HepG2 (cell line): Measurements from ENCODE around the gene ZFR2. TPM values are rescaled to one million over a fixed set of nuclear protein-coding genes. Genes with fewer than 3 reads are reported as not detected.

Experiments
- ATAC-seq: fragments of 200-7000 bp; cut with Tn5 transposase; 3 replicates; pipeline ENCODE4 v1.9.1; 2020; ENCODE audit warnings: mild to moderate bottlenecking, moderate library complexity
- BruUV-seq: library from RNA; stranded (reverse); fragments of 400-500 nt; replicated peaks from 2 replicates; lab custom pipeline; 2021; lab: Mats Ljungman, UMichigan
- CTCF ChIA-PET: fragments of 300-600 bp; formaldehyde crosslinking; extraction: SDS; loops from one replicate; lab custom pipeline; 2021; ENCODE audit warnings: low total read pairs, inconsistent platforms, low intra/inter-chr PET ratio; lab: Yijun Ruan, JAX
- POLR2A ChIA-PET: fragments of 350-600 bp; sonication (Branson Sonifier 250); formaldehyde crosslinking; loops from one replicate; lab custom pipeline; 2020; ENCODE audit warnings: antibody characterized with exemption, inconsistent platforms; lab: Yijun Ruan, JAX
- DNase-seq: peaks from one replicate; pipeline ENCODE4 v3.0.0-alpha.2; 2015; ENCODE audit warnings: low spot score
- FAIRE-seq: peaks from 3 replicates; lab custom pipeline; 2011; peaks lifted over from hg19 to GRCh38; lab: Jason Lieb, UNC
- H2AFZ ChIP-seq: one replicate; pipeline ENCODE4 v1.6.1; 2011; ENCODE audit warnings: low read length, inconsistent platforms
- H3K27ac ChIP-seq: fragments of 300-600 bp; 3 replicates; pipeline ENCODE4 v1.8.0; 2011; ENCODE audit warnings: mixed run types, mild to moderate bottlenecking, mixed read lengths, low read length, inconsistent platforms; ENCODE audit not compliant: insufficient read depth; ENCODE audit errors: extremely low read length
- H3K27me3 ChIP-seq, 2 experiments: fragments of 200-600 bp in 1 of 2; 2 replicates in 1 of 2; 3 replicates in 1 of 2; pipeline versions ENCODE4 v1.6.0 to v1.8.0; 2011; ENCODE audit warnings: low read length in 2 of 2, mild to moderate bottlenecking in 2 of 2, moderate library complexity in 2 of 2, inconsistent platforms in 1 of 2; ENCODE audit not compliant: insufficient read depth in 2 of 2, control insufficient read depth in 1 of 2
- H3K36me3 ChIP-seq, 2 experiments: fragments of 200-600 bp in 1 of 2; replicated peaks in 1 of 2; 2 replicates in 1 of 2; 3 replicates in 1 of 2; pipeline versions ENCODE4 v1.5.1 to v1.8.0; 2011; ENCODE audit warnings: low read length in 2 of 2, inconsistent platforms in 1 of 2; ENCODE audit not compliant: insufficient read depth in 2 of 2, control insufficient read depth in 1 of 2
- H3K4me1 ChIP-seq: 2 replicates; pipeline ENCODE4 v1.5.1; 2012; ENCODE audit warnings: low read length, inconsistent platforms; ENCODE audit not compliant: insufficient read depth
- H3K4me2 ChIP-seq: 2 replicates; pipeline ENCODE4 v1.6.0; 2011; ENCODE audit warnings: low read depth, low read length, inconsistent platforms
- H3K4me3 ChIP-seq, 3 experiments: fragments of 200-600 bp in 1 of 3; sonication (generic), shearing (Covaris generic) in 1 of 3; replicated peaks in 1 of 3; 2 replicates each; pipeline ENCODE4 v1.5.1; 2011 to 2016; ENCODE audit warnings: low read length in 3 of 3, inconsistent platforms in 2 of 3, low read depth in 2 of 3, mild to moderate bottlenecking in 2 of 3, control low read depth in 1 of 3, mixed read lengths in 1 of 3; ENCODE audit not compliant: insufficient read depth in 1 of 3
- H3K79me2 ChIP-seq: one replicate; pipeline ENCODE4 v1.6.1; 2011; ENCODE audit warnings: low read length, inconsistent platforms; ENCODE audit not compliant: insufficient read depth
- H3K9ac ChIP-seq: 2 replicates; pipeline ENCODE4 v1.6.0; 2011; ENCODE audit warnings: mild to moderate bottlenecking, low read depth, low read length, inconsistent platforms; ENCODE audit not compliant: insufficient read depth
- H3K9me3 ChIP-seq: 2 replicates; pipeline ENCODE4 v1.5.1; 2012; ENCODE audit warnings: mild to moderate bottlenecking, low read length
- H4K20me1 ChIP-seq: 2 replicates; pipeline ENCODE4 v1.6.0; 2011; ENCODE audit warnings: inconsistent platforms, mild to moderate bottlenecking, low read length, moderate library complexity; ENCODE audit not compliant: insufficient read depth
- BHLHE40 ChIP-seq: IDR thresholded peaks from 2 replicates; pipeline ENCODE4 v1.6.1; 2011; ENCODE audit warnings: low read length, improper control_type of control experiment
- GPN1 ChIP-seq: sonication (generic); formaldehyde crosslinking; IDR thresholded peaks from 2 replicates; pipeline ENCODE4 v1.5.1; 2020; ENCODE audit warnings: missing genetic modification reagents, borderline replicate concordance
- HES4 ChIP-seq: sonication (generic); formaldehyde crosslinking; IDR thresholded peaks from 2 replicates; pipeline ENCODE4 v1.9.0; 2021; ENCODE audit warnings: mild to moderate bottlenecking, missing genetic modification reagents, borderline replicate concordance
- HNRNPUL1 ChIP-seq: fragments of 200-400 bp; formaldehyde crosslinking; IDR thresholded peaks from 2 replicates; pipeline ENCODE4 v1.6.1; 2017; ENCODE audit warnings: low read depth, mild to moderate bottlenecking, low read length, moderate library complexity
- HOXA3 ChIP-seq: sonication (generic); formaldehyde crosslinking; IDR thresholded peaks from 2 replicates; pipeline ENCODE4 v1.5.0; 2020; ENCODE audit warnings: missing genetic modification reagents
- KAT7 ChIP-seq: IDR thresholded peaks from 2 replicates; pipeline ENCODE4 v1.6.1; 2018; ENCODE audit warnings: borderline replicate concordance, missing compliant biosample characterization
- MEF2D ChIP-seq: sonication (generic); formaldehyde crosslinking; IDR thresholded peaks from 2 replicates; pipeline ENCODE4 v1.5.1; 2020; ENCODE audit warnings: mild to moderate bottlenecking, missing genetic modification reagents
- REL ChIP-seq: sonication (generic); formaldehyde crosslinking; conservative IDR thresholded peaks from 2 replicates; pipeline ENCODE4 v1.8.0; 2022; ENCODE audit warnings: mild to moderate bottlenecking, missing genetic modification reagents, moderate library complexity
- SP4 ChIP-seq: sonication (generic); formaldehyde crosslinking; IDR thresholded peaks from 2 replicates; pipeline ENCODE4 v1.8.1; 2023; ENCODE audit warnings: mild to moderate bottlenecking, missing genetic modification reagents
- SSRP1 ChIP-seq: IDR thresholded peaks from 2 replicates; pipeline ENCODE4 v1.6.1; 2016; ENCODE audit warnings: control low read depth
- STAG1 ChIP-seq: sonication (generic); formaldehyde crosslinking; IDR thresholded peaks from 2 replicates; pipeline ENCODE4 v1.4.0; 2020; ENCODE audit warnings: missing genetic modification reagents
- XRCC5 ChIP-seq: fragments of 200-400 bp; formaldehyde crosslinking; optimal IDR thresholded peaks from 2 replicates; pipeline ENCODE3; 2017; ENCODE audit warnings: mild to moderate bottlenecking, low read length
- ZFX ChIP-seq: sonication (generic); formaldehyde crosslinking; IDR thresholded peaks from 2 replicates; pipeline ENCODE4 v1.4.0; 2020; ENCODE audit warnings: mild to moderate bottlenecking, low read depth, missing genetic modification reagents, moderate library complexity
- ZKSCAN8 ChIP-seq: IDR thresholded peaks from 2 replicates; pipeline ENCODE4 v1.6.1; 2016; ENCODE audit warnings: borderline replicate concordance, missing genetic modification reagents, missing compliant biosample characterization
- ZNF331 ChIP-seq: sonication (generic); formaldehyde crosslinking; IDR thresholded peaks from 2 replicates; pipeline ENCODE4 v1.4.0; 2020; ENCODE audit warnings: missing genetic modification reagents
- ZNF747 ChIP-seq: sonication (generic); formaldehyde crosslinking; IDR thresholded peaks from 2 replicates; pipeline ENCODE4 v1.8.1; 2023; ENCODE audit warnings: missing genetic modification reagents, mild to moderate bottlenecking, borderline replicate concordance
- WGBS: methylation state at CpG from one replicate; pipeline ENCODE4 v1.1.6; 2017; ENCODE audit warnings: low lambda C conversion rate; 5-methylcytosine and 5-hydroxymethylcytosine counted together
- in situ Hi-C: cut with HindIII; loops from 2 replicates; pipeline ENCODE4 v1.10.0; 2017; ENCODE audit warnings: low pct_unique_long_range_greater_than_20kb; ENCODE audit not compliant: extremely low pct_ligation_motif_present
- intact Hi-C: fragments of 100-400 bp; cut with micrococcal nuclease; formaldehyde crosslinking; loops from one replicate; pipeline ENCODE4 v1.10.0; 2022; ENCODE audit not compliant: unreplicated experiment
- polyA plus RNA-seq, 8 experiments: library from polyadenylated mRNA; depleted of rRNA in 3 of 8; stranded (reverse) in 7 of 8; unstranded in 1 of 8; fragments of >200 nt; fragmentation: Illumina TruSeq in 4 of 8; extraction: Trizol in 4 of 8; gene quantifications; 2 replicates each; pipeline versions ENCODE4 v1.2.1 to v1.2.3, GENCODE V29; 2011 to 2016; ENCODE audit warnings: low read depth in 4 of 8, missing spikeins in 1 of 8, mixed read lengths in 1 of 8; ENCODE audit not compliant: insufficient read depth in 1 of 8
- total RNA-seq, 5 experiments: library from RNA; depleted of rRNA; stranded (reverse); fragments of >200 nt; fragmentation: Illumina TruSeq; extraction: Trizol; gene quantifications; 2 replicates each; pipeline ENCODE4 v1.2.3, GENCODE V29; 2016; ENCODE audit warnings: low read depth in 1 of 5
- TF ChIP-seq, protein P1 (sequence below): sonication (generic); formaldehyde crosslinking; IDR thresholded peaks from 2 replicates; pipeline ENCODE4 v1.5.1; 2020; ENCODE audit warnings: mild to moderate bottlenecking, missing genetic modification reagents, moderate library complexity

The ZFR2 gene
- total and polyA plus RNA-seq, 2 of the 13 experiments (the other 11 are each of a cell fraction or from before 2014, with no cell fraction given) = 0.37 to 0.69 TPM

DNA sequence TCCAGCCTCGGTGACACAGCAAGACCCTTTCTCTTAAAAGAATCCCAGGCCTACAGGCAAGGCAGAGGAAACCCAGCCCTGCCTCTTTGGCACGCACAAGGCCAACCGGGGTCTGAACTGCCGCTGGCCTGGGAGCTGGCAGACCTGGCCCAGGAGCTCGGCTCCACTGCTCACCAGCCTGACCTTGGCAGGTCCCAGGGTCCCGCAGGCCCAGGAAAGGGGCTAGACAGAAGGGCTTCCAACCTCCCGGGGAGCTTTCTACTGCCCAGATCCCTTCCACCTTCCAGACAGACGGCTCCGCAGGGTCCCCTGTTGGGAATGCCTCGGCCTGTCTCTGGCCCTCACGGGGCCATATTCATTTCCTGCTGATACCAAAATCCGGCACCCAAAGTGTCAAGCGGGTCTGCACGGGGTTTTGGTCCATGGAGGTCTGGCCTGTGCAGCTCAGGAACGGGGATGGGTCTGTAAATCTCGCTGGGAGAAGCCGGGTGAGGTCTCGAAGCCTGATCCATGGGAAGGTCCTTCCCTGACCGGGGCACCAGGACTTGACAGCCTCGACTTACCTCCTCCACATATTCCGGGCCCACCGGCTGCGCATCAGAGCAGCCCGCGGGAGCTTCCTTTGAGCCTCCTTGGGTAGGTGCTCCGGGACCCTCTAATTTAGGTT is 46.0 kb downstream of the ZFR2 start (continued):
- TF ChIP-seq ZKSCAN8 (CRISPR knock-in tag) = no peak
- no peak for TF ChIP-seq ZNF747 (CRISPR knock-in tag)

DNA sequence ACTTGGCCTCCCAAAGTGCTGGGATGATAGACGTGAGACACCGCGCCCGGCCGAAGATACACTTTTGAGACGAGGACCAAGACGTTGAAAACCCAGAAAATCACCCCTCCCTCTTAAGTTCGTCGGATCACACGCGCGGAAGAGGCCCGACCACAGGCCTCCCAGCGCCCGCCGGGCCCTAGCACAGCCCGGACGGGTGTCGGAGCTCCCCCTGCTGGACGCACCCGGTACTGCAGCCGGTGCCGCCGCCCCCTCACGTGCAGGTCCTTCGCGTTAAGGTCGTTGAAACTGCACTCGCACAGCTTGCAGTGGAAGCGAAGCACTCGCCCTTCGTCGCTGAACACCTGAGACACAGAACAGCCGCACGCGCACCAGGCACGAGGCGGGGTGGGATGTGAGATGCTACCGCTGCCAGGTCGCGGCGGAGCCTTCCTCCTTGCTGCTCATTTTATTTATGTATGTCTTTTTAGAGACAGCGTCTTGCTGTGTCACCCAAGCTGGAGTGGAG is 46.9 kb downstream of the ZFR2 start:
- no peaks in the 10 kb centered on the region for H3K9me3 ChIP-seq
- no peak overlapping the region for H2AFZ ChIP-seq
- FAIRE-seq (no peak), DNase-seq (peak; percentile 20), ATAC-seq (peak; percentile 64)
- ChIA-PET CTCF (interaction anchor here (1.3 kb wide), 1 partner anchor 38 kb away, joined by 5 read pairs; no protein-coding TSS in a partner anchor), POLR2A (interaction anchor here (1.0 kb wide), 1 partner anchor 59 kb away, joined by 4 read pairs; the partner anchor contains the start of gene MRPL54)
- no peak overlapping the region for H3K4me2 ChIP-seq
- H3K27ac ChIP-seq = no peak overlapping the region
- H4K20me1 ChIP-seq = no peaks in the 10 kb centered on the region
- H3K36me3 ChIP-seq = no peaks in the 10 kb centered on the region
- 19% methylated on average over 34 of the region's 43 CpGs for WGBS
- H3K9ac ChIP-seq = no peak overlapping the region
- no peaks in the 10 kb centered on the region for H3K4me1 ChIP-seq
- H3K79me2 ChIP-seq = no peaks in the 10 kb centered on the region
- H3K27me3 ChIP-seq = peaks cover 13 to 63% of the 10 kb centered on the region in 2 experiments
- BruUV-seq = no TSS peak
- H3K4me3 ChIP-seq = no peak overlapping the region
- in situ Hi-C loops (no loop called here), intact Hi-C loops (no loop called here)
- TF ChIP-seq HES4 (CRISPR knock-in tag) (no peak), GPN1 (peak; percentile 44; the same call in 1 of the 2 replicates), KAT7 (CRISPR knock-in tag) (no peak), BHLHE40 (peak; percentile 99), SSRP1 (CRISPR knock-in tag) (no peak), HOXA3 (peak; percentile 33; the same call in 1 of the 2 replicates), XRCC5 (peak; percentile 80), HNRNPUL1 (no peak), ZFX (0 out of 2 replicates have a peak, but pooled peaks have one; percentile 22), ZNF331 (CRISPR knock-in tag) (peak; percentile 27; the same call in 1 of the 2 replicates), STAG1 (CRISPR knock-in tag) (peak; percentile 71), REL (CRISPR knock-in tag) (no peak), SP4 (peak; percentile 37; the same call in 1 of the 2 replicates), MEF2D (CRISPR knock-in tag) (no peak)
- TF ChIP-seq, protein P1, sequence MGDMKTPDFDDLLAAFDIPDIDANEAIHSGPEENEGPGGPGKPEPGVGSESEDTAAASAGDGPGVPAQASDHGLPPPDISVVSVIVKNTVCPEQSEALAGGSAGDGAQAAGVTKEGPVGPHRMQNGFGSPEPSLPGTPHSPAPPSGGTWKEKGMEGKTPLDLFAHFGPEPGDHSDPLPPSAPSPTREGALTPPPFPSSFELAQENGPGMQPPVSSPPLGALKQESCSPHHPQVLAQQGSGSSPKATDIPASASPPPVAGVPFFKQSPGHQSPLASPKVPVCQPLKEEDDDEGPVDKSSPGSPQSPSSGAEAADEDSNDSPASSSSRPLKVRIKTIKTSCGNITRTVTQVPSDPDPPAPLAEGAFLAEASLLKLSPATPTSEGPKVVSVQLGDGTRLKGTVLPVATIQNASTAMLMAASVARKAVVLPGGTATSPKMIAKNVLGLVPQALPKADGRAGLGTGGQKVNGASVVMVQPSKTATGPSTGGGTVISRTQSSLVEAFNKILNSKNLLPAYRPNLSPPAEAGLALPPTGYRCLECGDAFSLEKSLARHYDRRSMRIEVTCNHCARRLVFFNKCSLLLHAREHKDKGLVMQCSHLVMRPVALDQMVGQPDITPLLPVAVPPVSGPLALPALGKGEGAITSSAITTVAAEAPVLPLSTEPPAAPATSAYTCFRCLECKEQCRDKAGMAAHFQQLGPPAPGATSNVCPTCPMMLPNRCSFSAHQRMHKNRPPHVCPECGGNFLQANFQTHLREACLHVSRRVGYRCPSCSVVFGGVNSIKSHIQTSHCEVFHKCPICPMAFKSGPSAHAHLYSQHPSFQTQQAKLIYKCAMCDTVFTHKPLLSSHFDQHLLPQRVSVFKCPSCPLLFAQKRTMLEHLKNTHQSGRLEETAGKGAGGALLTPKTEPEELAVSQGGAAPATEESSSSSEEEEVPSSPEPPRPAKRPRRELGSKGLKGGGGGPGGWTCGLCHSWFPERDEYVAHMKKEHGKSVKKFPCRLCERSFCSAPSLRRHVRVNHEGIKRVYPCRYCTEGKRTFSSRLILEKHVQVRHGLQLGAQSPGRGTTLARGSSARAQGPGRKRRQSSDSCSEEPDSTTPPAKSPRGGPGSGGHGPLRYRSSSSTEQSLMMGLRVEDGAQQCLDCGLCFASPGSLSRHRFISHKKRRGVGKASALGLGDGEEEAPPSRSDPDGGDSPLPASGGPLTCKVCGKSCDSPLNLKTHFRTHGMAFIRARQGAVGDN (CRISPR knock-in tag) = peak; percentile 50; the same call in 1 of the 2 replicates
